Measurements from ENCODE around the gene ZNF264.
"Not testable (repeated sequence)": the region's sequence is repeated elsewhere in the genome, so short reads cannot be mapped to it uniquely, and the experiment has no call there.

Gene ZNF264

DNA sequence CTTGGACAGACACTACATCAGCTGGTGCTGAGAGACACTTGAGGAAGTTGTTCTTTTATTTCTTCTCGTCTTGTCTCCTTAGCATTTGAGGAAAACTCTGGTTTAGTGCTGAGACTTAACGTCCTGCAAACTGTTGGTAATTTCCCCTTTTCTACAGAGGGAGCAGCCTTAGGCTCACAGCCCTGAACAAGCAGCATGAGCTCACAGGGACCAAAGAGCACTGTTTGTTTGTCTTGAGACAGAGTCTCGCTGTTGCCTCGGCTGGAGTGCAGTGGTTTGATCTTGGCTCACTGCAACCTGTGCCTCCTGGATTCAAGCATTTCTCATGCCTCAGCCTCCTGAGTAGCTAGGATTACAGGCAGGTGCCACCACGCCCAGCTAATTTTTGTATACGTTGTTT, 54.7 kb downstream of the ZNF264 start:
- DNase-seq: no peak

DNA sequence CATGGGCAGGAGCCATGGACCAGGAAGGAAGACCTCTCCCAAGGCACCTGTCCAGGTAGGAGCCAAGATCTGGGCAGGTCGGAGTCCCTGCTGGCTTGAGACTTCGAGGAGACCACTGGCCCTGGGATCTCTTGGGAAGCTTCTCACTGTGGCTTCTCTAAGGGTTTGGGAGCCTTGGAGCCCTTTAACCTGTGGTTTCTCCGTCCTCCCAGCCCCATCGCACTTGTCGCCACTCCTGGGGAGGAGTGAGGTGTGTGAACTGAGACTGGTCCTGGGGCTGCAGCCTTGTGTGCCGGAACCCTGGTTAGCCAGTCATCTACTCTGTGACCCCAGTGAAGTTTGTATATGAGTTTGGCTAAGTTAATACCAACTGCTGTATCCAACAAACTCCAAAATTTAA, 57.3 kb downstream of the ZNF264 start:
- DNase-seq: no peak

DNA sequence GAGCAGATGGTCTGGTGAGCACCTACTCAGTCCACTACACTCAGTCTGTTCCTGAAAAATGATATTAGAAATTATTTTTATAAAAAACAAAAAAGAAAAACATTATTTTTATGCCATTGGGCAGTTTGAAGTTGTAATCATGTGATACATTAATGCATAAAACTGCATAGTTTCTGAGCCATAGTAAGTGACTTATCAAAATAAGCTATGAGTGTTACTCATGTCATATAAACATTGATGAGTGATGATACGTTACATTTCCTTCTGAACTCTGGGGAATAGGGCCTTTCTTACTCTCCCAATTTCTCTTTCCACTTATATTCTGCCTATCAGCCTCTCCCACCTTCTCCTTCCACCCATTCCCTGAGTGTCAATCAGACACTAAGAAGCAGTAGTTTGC, 58.0 kb downstream of the ZNF264 start:
- DNase-seq: no peak

DNA sequence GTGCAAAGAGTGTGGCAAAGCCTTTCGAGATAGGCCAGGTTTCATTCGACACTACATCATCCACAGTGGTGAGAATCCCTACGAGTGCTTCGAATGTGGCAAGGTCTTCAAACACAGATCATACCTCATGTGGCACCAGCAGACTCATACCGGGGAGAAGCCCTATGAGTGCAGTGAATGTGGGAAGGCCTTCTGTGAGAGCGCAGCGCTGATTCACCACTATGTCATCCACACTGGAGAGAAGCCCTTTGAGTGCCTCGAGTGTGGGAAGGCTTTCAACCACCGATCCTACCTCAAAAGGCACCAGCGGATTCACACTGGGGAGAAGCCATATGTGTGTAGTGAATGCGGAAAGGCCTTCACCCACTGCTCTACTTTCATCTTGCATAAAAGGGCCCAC, 62.5 kb downstream of the ZNF264 start:
- DNase-seq: not testable (repeated sequence)

DNA sequence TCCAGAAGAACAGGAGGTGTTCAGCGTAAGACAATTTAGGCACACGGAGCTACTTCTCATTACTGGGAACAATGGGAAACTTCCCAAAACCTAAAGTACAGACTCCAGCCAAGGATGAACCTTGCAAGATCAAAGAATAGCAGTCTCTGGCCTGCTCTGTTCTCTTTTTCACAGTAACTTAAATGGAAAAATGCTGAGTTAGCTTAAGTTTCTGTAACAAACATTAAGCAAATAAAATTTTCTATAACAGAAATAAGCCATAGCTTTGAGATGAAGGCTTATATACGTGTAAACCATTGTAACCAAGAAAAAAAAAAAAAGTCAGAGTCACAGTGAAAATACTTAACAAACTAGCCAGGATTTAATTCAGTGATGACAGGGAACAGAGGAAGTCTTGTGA, 70.7 kb downstream of the ZNF264 start:
- no peak for DNase-seq

DNA sequence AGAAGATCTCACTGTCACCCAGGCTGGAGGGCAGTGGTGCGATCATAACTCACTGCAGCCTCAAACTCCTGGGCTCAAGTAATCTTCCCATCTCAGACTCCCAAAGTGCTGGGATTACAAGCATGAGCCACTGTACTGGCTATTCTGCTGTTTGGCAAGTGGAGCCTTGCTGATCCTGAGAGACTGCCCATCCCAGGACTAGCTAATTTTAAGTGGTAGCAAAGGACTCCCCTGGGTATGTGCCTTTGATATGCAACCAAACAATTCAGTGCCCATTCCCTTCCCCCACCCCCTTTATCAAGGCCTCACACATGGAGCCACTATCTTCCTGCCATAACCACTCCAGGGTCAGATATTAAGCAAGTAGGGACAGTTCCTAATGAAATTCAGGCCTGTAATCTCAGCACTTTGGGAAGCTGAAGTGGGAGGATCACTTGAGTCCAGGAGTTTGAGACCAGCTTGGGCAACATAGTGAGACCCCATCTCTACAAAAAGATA, 72.0 kb downstream of the ZNF264 start:
- no peak for DNase-seq

DNA sequence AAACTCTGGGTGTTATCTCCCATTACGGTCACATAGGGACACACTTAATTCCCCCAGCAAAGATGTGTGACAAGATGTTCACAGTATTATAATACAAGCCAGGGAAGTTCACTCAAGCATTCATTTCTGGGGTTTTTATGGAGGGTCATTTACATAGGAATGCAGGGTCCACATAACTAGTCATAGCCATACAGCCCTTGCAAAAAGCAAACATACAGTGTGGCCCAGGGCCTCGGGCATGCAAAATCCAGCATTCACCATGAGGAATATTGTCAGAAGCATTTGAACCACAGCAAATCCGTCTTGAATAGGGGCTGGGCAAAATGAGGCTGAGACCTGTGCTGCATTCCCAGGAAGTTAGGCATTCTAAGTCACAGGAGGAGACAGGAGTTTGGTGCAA, 76.0 kb downstream of the ZNF264 start:
- DNase-seq: no peak

DNA sequence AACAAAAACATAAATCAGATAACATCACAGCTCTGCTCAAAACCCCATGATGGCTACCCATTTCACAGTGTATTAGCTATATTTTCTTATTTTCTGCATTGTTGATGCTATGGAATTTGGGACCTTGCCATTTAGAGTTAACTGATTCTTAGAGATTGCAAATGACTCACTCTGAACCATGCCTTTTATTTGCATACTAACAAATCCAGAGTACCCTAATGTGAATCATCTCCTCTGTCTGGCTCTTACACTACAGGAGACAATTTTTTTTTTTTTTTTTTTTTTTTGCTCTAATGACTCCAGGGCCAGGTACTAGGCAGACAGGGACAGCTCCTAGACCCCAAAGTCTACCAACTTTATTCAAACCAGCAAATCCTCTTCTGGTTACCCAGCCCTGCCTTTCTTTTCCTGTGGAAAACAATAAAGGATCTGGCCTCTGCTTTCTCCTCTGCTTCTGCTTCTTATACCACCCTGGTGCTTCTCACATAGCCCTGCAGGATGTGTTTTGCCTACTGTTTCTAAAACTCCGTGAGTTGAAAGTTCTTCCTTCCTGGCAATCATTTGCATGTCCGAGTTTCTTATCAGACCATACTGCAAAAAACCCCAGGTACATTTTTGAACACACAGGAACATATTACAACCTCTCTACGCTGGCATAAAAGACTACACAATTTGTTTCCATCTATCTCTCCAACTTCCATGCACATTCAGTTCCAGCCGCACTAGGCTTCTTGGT, 78.4 kb downstream of the ZNF264 start:
- DNase-seq: no peak

DNA sequence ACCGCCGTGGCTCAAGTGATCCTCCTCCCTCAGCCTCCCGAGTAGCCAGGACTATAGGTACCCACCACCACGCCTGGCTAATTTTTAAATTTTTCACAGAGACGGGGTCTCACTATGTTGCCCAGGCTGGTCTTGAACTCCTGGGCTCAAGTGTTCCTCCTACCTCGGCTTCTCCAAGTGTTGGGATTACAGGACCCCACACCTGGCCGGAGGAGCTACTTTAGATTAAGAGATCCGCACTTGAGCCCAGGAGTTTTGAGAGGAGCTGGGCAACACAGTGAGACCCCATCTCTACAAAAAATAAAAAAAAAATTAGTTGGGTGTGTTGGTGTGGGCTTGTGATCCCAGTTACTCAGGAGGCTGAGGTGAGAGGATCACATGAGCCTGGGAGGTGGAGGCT, 80.0 kb downstream of the ZNF264 start:
- no peak for DNase-seq
